GM18858 (cell line): Measurements from ENCODE around the gene BMS1.
"Not testable (repeated sequence)": the region's sequence is repeated elsewhere in the genome, so short reads cannot be mapped to it uniquely, and the experiment has no call there.

Source experiments
- ATAC-seq: cut with Tn5 transposase; IDR thresholded peaks from one replicate; pipeline ENCODE4 v1.9.1; 2021; ENCODE audit not compliant: unreplicated experiment

BMS1 gene

GRCh38 chr10:42790835-42791234 lies 8.2 kb downstream of the BMS1 start:
- ATAC-seq: no peak

GRCh38 chr10:42795701-42796100 lies 13.1 kb downstream of the BMS1 start:
- ATAC-seq: no peak

- peak; percentile 36 for ATAC-seq
These were observed 18.5 kb downstream of the BMS1 start for GRCh38 chr10:42801135-42801534.

GRCh38 chr10:42802876-42803275 lies 20.3 kb downstream of the BMS1 start:
- no peak for ATAC-seq

GRCh38 chr10:42809676-42810075 lies 27.1 kb downstream of the BMS1 start:
- ATAC-seq: peak; percentile 76

GRCh38 chr10:42812028-42812427 lies 29.4 kb downstream of the BMS1 start:
- no peak for ATAC-seq

- not testable (repeated sequence) for ATAC-seq
These were observed 31.5 kb downstream of the BMS1 start for GRCh38 chr10:42813989-42814687.

GRCh38 chr10:42816334-42816733 lies 33.7 kb downstream of the BMS1 start:
- ATAC-seq: not testable (repeated sequence)

- ATAC-seq: no peak
These were observed 34.3 kb downstream of the BMS1 start for GRCh38 chr10:42816912-42817311.

GRCh38 chr10:42817417-42817816 lies 34.8 kb downstream of the BMS1 start:
- not testable (repeated sequence) for ATAC-seq

GRCh38 chr10:42826759-42827158 lies 44.2 kb downstream of the BMS1 start:
- not testable (repeated sequence) for ATAC-seq

- ATAC-seq: no peak
These were observed 44.6 kb downstream of the BMS1 start for GRCh38 chr10:42827201-42827600.

- not testable (repeated sequence) for ATAC-seq
These were observed 45.8 kb downstream of the BMS1 start for GRCh38 chr10:42828391-42828790.

- ATAC-seq: no peak
These were observed 47.6 kb downstream of the BMS1 start for GRCh38 chr10:42830237-42830636.

GRCh38 chr10:42836096-42836495 lies 53.5 kb downstream of the BMS1 start:
- ATAC-seq: no peak

- no peak for ATAC-seq
These were observed 54.3 kb downstream of the BMS1 start for GRCh38 chr10:42836771-42837468.

GRCh38 chr10:42844810-42845209 lies 62.2 kb downstream of the BMS1 start:
- ATAC-seq: not testable (repeated sequence)

GRCh38 chr10:42847261-42847660 lies 64.7 kb downstream of the BMS1 start:
- ATAC-seq: not testable (repeated sequence)

- ATAC-seq: no peak
These were observed 68.3 kb downstream of the BMS1 start for GRCh38 chr10:42850931-42851330.

GRCh38 chr10:42859256-42859655 lies 76.7 kb downstream of the BMS1 start:
- ATAC-seq: no peak

- ATAC-seq: not testable (repeated sequence)
These were observed 77.4 kb downstream of the BMS1 start for GRCh38 chr10:42860016-42860415.

- ATAC-seq: not testable (repeated sequence)
These were observed 80.2 kb downstream of the BMS1 start for GRCh38 chr10:42862801-42863200.
